ENCODE results near the gene IL31RA.

- TF ChIP-seq POLR2A (IDR thresholded peaks at IDR 0.05), result no peak
- no peak for TF ChIP-seq CTCF (IDR thresholded peaks at IDR 0.05)
- no peak for TF ChIP-seq EP300 (IDR thresholded peaks at IDR 0.05)
Observed at GRCh38 chr5:55847837-55848236, 3.3 kb upstream of the IL31RA start.

Measured in suprapubic skin (tissue), 3 donors.